Transverse colon (tissue), 4 donors: ENCODE results near the gene UBAC2. TPM values are rescaled to one million over a fixed set of nuclear protein-coding genes. Genes with fewer than 3 reads are reported as not detected.

Experiments used
- DNase-seq: peaks from one replicate; pipeline ENCODE4 v3.0.0-alpha.2; 2019
- H3K27ac ChIP-seq, 4 donors: fragments of 200-600 bp; sonication (generic); 2 replicates each; pipeline ENCODE4 v1.5.1; 2016 to 2018; ENCODE audit warnings: inconsistent platforms in 4 of 4
- H3K27me3 ChIP-seq: fragments of 200-600 bp; sonication (generic); 2 replicates; pipeline ENCODE4 v1.5.1; 2017; ENCODE audit warnings: inconsistent platforms
- H3K36me3 ChIP-seq, 4 donors: fragments of 200-600 bp; sonication (generic); 2 replicates each; pipeline ENCODE4 v1.5.1; 2017 to 2019; ENCODE audit warnings: inconsistent platforms in 4 of 4
- H3K4me1 ChIP-seq, 4 donors: fragments of 200-600 bp; sonication (generic); 2 replicates each; pipeline ENCODE4 v1.5.1; 2017 to 2020; ENCODE audit warnings: inconsistent platforms in 4 of 4
- H3K4me3 ChIP-seq, 4 donors: fragments of 200-600 bp; sonication (generic); 1 replicate in 1 of 4; 2 replicates in 3 of 4; pipeline versions ENCODE4 v1.5.1 to v1.6.1; 2017 to 2019; ENCODE audit warnings: inconsistent platforms in 4 of 4
- H3K9me3 ChIP-seq, 2 donors: fragments of 200-600 bp; sonication (generic); 2 replicates each; pipeline ENCODE4 v1.5.1; 2017 to 2019; ENCODE audit warnings: inconsistent platforms in 2 of 2
- EP300 ChIP-seq: sonication (generic); formaldehyde crosslinking; IDR thresholded peaks from one replicate; pipeline ENCODE4 v1.6.1; 2017; ENCODE audit warnings: antibody characterized with exemption, low read depth
- POLR2A ChIP-seq: fragments of 450-650 bp; IDR thresholded peaks from one replicate; pipeline ENCODE4 v1.6.1; 2016; ENCODE audit warnings: antibody characterized with exemption, mild to moderate bottlenecking, moderate library complexity
- POLR2AphosphoS5 ChIP-seq, 3 donors: sonication (generic); formaldehyde crosslinking; IDR thresholded peaks; one replicate each; pipeline ENCODE4 v1.6.1; 2016; ENCODE audit warnings: antibody characterized with exemption in 3 of 3
- WGBS, 2 donors: methylation state at CpG; one replicate each; pipeline ENCODE4 v1.1.5; 2018; ENCODE audit warnings: low coverage in 1 of 2; 5-methylcytosine and 5-hydroxymethylcytosine counted together
- in situ Hi-C, 4 donors: fragments of 200-750 bp; cut with MboI; loops; one replicate each; pipeline versions ENCODE4 v1.15.0 to v1.15.1; 2017; ENCODE audit warnings: low sequenced_read_pairs in 3 of 4, low pct_ligation_motif_present in 1 of 4, low pct_unique_long_range_greater_than_20kb in 1 of 4
- intact Hi-C: fragments of 100-400 bp; cut with DNase I; formaldehyde crosslinking; loops from one replicate; pipeline ENCODE4 v1.15.1; 2023; ENCODE audit warnings: low total_unique reads
- small RNA-seq, 4 donors: library from RNA; depleted of rRNA; stranded (forward); fragments of <200 nt; gene quantifications; one replicate each; pipeline ENCODE3, GENCODE V24; 2016
- total RNA-seq, 4 donors: library from RNA; depleted of rRNA; stranded (reverse); fragments of >200 nt; gene quantifications; one replicate each; pipeline ENCODE4 v1.1.0, GENCODE V29; 2016
- TF ChIP-seq, protein P1 (sequence below), 5 experiments: fragments of 200-600 bp in 3 of 5; fragments of 450-650 bp in 2 of 5; sonication (generic) in 3 of 5; IDR thresholded peaks; 1 replicate in 2 of 5; 2 replicates in 3 of 5; pipeline ENCODE4 v1.5.1; 2016 to 2017; ENCODE audit warnings: antibody characterized with exemption in 5 of 5, inconsistent platforms in 3 of 5, mild to moderate bottlenecking in 2 of 5, moderate library complexity in 1 of 5

UBAC2 gene
- total RNA-seq, 4 donors from 2014 or later, result 34.4 to 77.3 (median 66.5) TPM

DNA sequence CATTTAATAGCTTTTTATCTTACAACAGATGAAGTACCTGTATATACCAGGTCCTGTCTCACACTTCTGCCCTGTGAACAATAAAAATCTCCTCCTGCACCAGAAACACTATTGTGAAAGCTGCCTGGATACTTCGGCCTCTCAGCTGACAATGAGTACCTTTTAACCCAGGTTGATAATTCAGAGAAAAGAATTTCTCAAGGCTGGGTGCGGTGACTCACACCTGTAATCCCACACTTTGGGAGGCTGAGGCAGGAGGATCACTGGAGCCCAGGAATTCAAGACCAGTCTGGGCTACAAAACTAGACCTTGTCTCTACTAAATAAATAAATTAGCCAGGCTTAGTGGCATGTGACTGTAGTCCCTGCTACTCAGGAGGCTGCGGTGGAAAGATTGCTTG lies 235.3 kb downstream of the UBAC2 start:
- intact Hi-C loops (loop anchor here (2.0 kb wide), 1 partner anchor 259 kb away; no protein-coding TSS in a partner anchor), in situ Hi-C loops (loop anchor here (5.0 to 25.0 kb wide), 6 partner anchors 51 to 259 kb away; no protein-coding TSS in a partner anchor)
- Histone ChIP-seq H3K4me1 (peaks cover 0 to 15% (median 3%) of the 10 kb centered on the region in 4 donors), H3K27ac (no peak overlapping the region), H3K27me3 (peaks cover 12% of the 10 kb centered on the region), H3K36me3 (no peaks in the 10 kb centered on the region), H3K4me3 (no peak overlapping the region), H3K9me3 (no peaks in the 10 kb centered on the region)
- 53% methylated on average over 3 of the region's 3 CpGs; no CpG with 5 or more reads in 1 of the 2 donors for WGBS, 2 donors
- no peak for DNase-seq
- TF ChIP-seq, protein P1, sequence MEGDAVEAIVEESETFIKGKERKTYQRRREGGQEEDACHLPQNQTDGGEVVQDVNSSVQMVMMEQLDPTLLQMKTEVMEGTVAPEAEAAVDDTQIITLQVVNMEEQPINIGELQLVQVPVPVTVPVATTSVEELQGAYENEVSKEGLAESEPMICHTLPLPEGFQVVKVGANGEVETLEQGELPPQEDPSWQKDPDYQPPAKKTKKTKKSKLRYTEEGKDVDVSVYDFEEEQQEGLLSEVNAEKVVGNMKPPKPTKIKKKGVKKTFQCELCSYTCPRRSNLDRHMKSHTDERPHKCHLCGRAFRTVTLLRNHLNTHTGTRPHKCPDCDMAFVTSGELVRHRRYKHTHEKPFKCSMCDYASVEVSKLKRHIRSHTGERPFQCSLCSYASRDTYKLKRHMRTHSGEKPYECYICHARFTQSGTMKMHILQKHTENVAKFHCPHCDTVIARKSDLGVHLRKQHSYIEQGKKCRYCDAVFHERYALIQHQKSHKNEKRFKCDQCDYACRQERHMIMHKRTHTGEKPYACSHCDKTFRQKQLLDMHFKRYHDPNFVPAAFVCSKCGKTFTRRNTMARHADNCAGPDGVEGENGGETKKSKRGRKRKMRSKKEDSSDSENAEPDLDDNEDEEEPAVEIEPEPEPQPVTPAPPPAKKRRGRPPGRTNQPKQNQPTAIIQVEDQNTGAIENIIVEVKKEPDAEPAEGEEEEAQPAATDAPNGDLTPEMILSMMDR (IDR thresholded peaks at IDR 0.05), result no peak
- TF ChIP-seq POLR2AphosphoS5 (IDR thresholded peaks at IDR 0.05) (no peak), POLR2A (no peak), EP300 (no peak)

Small RNA genes lying within 50 kb of the gene (small RNA-seq; reads per million reads assigned to genes)
- gene MIR623, result 0 reads per million in 4 donors
- gene RN7SKP9, result 0.14 to 0.36 (median 0.23) reads per million in 4 donors

Other genes with a start within 250 kb of the UBAC2 start
- 100 to 1,000 TPM in 1 of 4 donors, 10 to 100 TPM in 3; 44.5 to 120 (median 71.4) TPM for gene DOCK9, start 222.8 kb upstream of the UBAC2 start, total RNA-seq
- gene GPR18, start 57.5 kb downstream of the UBAC2 start, total RNA-seq, result under 1 TPM in 2 of 4 donors, not detected in 2; 0.41 to 0.48 TPM
- gene GPR183, start 106.5 kb downstream of the UBAC2 start, total RNA-seq, result 10 to 100 TPM in 1 of 4 donors, 1 to 10 TPM in 3; 3.0 to 14.6 (median 6.5) TPM